ENCODE data around the gene ARHGEF33. TPM values are rescaled to one million over a fixed set of nuclear protein-coding genes. Genes with fewer than 3 reads are reported as not detected.

Gene ARHGEF33
- polyA plus RNA-seq, 1 of the 3 experiments (the other 2 are of a cell fraction) = 0.25 TPM

DNA sequence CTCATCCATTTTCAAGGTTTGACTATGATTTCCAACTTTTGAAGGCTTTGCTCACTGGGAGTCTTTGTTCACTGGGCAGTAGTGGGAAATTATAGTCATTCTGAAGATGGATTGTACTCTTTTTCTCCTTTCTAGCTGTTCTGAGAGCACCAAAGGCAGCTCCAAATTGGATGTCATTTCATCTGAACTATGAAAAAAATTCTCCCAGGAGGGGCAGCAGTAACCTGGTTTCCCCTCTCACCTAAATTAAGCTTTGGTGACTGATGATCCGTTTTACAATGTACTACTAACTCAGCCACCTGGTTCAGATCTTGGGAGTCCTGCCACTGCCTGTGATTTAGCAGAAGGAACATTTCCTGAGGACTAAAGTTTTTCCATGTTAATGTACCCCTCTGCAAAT is 17.6 kb downstream of the ARHGEF33 start:
- no peaks in the 10 kb centered on the region for H3F3A ChIP-seq (replicated peaks; ENCODE audit: insufficient read depth)
- H2AFZ ChIP-seq (ENCODE audit: low read depth) = no peak overlapping the region
- H3K4me3 ChIP-seq (ENCODE audit: low read depth in 2 of 2, low read length in 1 of 2) = no peak overlapping the region
- DNase-seq = no peak
- no peaks in the 10 kb centered on the region for H4K20me1 ChIP-seq (ENCODE audit: insufficient read depth)
- no peak overlapping the region for H3K9ac ChIP-seq
- H3K36me3 ChIP-seq (replicated peaks in 1 of 2; ENCODE audit: control insufficient read depth in 1 of 2, insufficient read depth in 2 of 2, low read length in 1 of 2) = no peaks in the 10 kb centered on the region
- H3K27ac ChIP-seq (ENCODE audit: low read depth in 2 of 2, low read length in 1 of 2) = no peak overlapping the region
- peaks cover 0 to 17% of the 10 kb centered on the region in 2 experiments; a peak in 1 of 4 replicates for H3K4me1 ChIP-seq (ENCODE audit: control insufficient read depth in 1 of 2, insufficient read depth in 2 of 2, low read depth in 1 of 2, low read length in 1 of 2)
- no peaks in the 10 kb centered on the region for H3K9me3 ChIP-seq
- H3K4me2 ChIP-seq = no peak overlapping the region
- no peaks in the 10 kb centered on the region for H3K9me2 ChIP-seq
- no peaks in the 10 kb centered on the region for H3K79me2 ChIP-seq (ENCODE audit: insufficient read depth)
- no peaks in the 10 kb centered on the region for H3K27me3 ChIP-seq (ENCODE audit: insufficient read depth)
- 54% methylated on average over 1 of the region's 1 CpG for WGBS (ENCODE audit: low lambda C conversion rate)
- ChIA-PET POLR2A (no interaction called here), CTCF (no interaction called here)
- TF ChIP-seq, protein P1, sequence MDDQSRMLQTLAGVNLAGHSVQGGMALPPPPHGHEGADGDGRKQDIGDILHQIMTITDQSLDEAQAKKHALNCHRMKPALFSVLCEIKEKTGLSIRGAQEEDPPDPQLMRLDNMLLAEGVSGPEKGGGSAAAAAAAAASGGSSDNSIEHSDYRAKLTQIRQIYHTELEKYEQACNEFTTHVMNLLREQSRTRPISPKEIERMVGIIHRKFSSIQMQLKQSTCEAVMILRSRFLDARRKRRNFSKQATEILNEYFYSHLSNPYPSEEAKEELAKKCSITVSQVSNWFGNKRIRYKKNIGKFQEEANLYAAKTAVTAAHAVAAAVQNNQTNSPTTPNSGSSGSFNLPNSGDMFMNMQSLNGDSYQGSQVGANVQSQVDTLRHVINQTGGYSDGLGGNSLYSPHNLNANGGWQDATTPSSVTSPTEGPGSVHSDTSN (IDR thresholded peaks at IDR 0.05) = no peak
- TF ChIP-seq TEAD4 (IDR thresholded peaks at IDR 0.05; ENCODE audit: borderline replicate concordance, insufficient read depth) (no peak), MEF2A (IDR thresholded peaks at IDR 0.05; ENCODE audit: borderline replicate concordance, low read depth) (no peak), NRF1 (IDR thresholded peaks at IDR 0.05; ENCODE audit: low read depth, low read length) (no peak), CHD2 (IDR thresholded peaks at IDR 0.05; ENCODE audit: low read length, partially characterized antibody) (no peak), RCOR1 (IDR thresholded peaks at IDR 0.05; ENCODE audit: low read length) (no peak), TCF12 (IDR thresholded peaks at IDR 0.05) (no peak), USF2 (IDR thresholded peaks at IDR 0.05; ENCODE audit: borderline replicate concordance, low read depth, low read length) (no peak), JUND (IDR thresholded peaks at IDR 0.05) (no peak), RXRA (IDR thresholded peaks at IDR 0.05; ENCODE audit: borderline replicate concordance, low read depth) (no peak)
- TF ChIP-seq, protein P2, sequence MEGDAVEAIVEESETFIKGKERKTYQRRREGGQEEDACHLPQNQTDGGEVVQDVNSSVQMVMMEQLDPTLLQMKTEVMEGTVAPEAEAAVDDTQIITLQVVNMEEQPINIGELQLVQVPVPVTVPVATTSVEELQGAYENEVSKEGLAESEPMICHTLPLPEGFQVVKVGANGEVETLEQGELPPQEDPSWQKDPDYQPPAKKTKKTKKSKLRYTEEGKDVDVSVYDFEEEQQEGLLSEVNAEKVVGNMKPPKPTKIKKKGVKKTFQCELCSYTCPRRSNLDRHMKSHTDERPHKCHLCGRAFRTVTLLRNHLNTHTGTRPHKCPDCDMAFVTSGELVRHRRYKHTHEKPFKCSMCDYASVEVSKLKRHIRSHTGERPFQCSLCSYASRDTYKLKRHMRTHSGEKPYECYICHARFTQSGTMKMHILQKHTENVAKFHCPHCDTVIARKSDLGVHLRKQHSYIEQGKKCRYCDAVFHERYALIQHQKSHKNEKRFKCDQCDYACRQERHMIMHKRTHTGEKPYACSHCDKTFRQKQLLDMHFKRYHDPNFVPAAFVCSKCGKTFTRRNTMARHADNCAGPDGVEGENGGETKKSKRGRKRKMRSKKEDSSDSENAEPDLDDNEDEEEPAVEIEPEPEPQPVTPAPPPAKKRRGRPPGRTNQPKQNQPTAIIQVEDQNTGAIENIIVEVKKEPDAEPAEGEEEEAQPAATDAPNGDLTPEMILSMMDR (IDR thresholded peaks at IDR 0.05) = no peak

DNA sequence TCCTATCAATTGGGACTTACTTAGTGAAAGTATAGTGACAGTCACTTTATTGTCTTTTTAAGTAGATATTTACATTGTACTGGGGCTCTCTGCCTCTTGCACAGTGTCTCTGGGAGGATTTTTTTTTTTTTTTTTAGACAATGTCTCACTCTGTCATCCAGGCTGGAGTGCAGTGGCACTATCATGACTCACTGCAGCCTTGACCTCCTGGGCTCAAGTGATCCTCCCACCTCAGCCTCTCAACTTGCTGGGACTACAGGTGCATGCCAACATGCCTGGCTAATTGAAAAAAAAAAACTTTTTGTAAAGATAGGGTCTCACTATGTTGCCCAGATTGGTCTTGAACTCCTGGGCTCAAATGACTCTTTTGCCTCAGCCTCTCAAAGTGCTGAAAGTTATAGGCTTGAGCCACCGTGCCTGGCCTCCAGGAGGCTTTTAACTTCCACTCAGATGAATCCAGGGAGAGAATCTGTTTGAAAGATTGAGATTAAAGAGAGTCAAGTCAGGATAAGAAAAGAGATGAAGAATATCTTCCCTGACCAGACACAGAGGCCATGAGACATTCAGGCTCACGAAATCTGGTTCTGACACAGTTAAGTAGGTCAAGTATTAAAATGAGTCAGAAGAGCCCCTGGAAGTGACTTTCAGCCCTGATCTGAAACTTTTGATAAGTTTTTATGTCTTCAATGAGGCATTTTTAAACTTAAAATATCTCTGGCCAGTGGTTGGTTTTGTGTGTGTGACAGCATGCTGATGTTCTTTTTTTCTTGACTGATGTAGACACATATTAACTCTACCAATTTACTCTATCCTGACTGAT is 18.3 kb downstream of the ARHGEF33 start:
- no peak overlapping the region for H3K4me2 ChIP-seq
- H3K9me3 ChIP-seq = no peaks in the 10 kb centered on the region
- no peaks in the 10 kb centered on the region for H3K36me3 ChIP-seq (replicated peaks in 1 of 2; ENCODE audit: control insufficient read depth in 1 of 2, insufficient read depth in 2 of 2, low read length in 1 of 2)
- H3F3A ChIP-seq (replicated peaks; ENCODE audit: insufficient read depth) = no peaks in the 10 kb centered on the region
- no peak for TF ChIP-seq MXI1 (IDR thresholded peaks at IDR 0.05; ENCODE audit: low read depth, low read length)
- no peak for TF ChIP-seq REST (IDR thresholded peaks at IDR 0.05; ENCODE audit: low read depth, low read length)
- TF ChIP-seq SIN3A (IDR thresholded peaks at IDR 0.05; ENCODE audit: borderline replicate concordance, low read depth, low read length) = no peak
- TF ChIP-seq RXRA (IDR thresholded peaks at IDR 0.05; ENCODE audit: borderline replicate concordance, low read depth) = no peak
- no peak for TF ChIP-seq RAD21 (IDR thresholded peaks at IDR 0.05; ENCODE audit: low read length)
- TF ChIP-seq MAX (IDR thresholded peaks at IDR 0.05; ENCODE audit: low read depth) = no peak
- no peak for TF ChIP-seq RCOR1 (IDR thresholded peaks at IDR 0.05; ENCODE audit: low read length)
- TF ChIP-seq TEAD4 (IDR thresholded peaks at IDR 0.05; ENCODE audit: borderline replicate concordance, insufficient read depth) = no peak
- TF ChIP-seq FOSL2 (IDR thresholded peaks at IDR 0.05; ENCODE audit: borderline replicate concordance, low read depth) = no peak
- H3K27me3 ChIP-seq (ENCODE audit: insufficient read depth) = no peaks in the 10 kb centered on the region
- H3K79me2 ChIP-seq (ENCODE audit: insufficient read depth) = no peaks in the 10 kb centered on the region
- peaks cover 0 to 17% of the 10 kb centered on the region in 2 experiments; a peak in 1 of 4 replicates for H3K4me1 ChIP-seq (ENCODE audit: control insufficient read depth in 1 of 2, insufficient read depth in 2 of 2, low read depth in 1 of 2, low read length in 1 of 2)
- ChIA-PET POLR2A (no interaction called here), CTCF (no interaction called here)
- no peak overlapping the region for H2AFZ ChIP-seq (ENCODE audit: low read depth)
- H4K20me1 ChIP-seq (ENCODE audit: insufficient read depth) = no peaks in the 10 kb centered on the region
- DNase-seq = no peak
- WGBS (ENCODE audit: low lambda C conversion rate) = 83% methylated on average over 2 of the region's 2 CpGs
- no peak overlapping the region for H3K4me3 ChIP-seq (ENCODE audit: low read depth in 2 of 2, low read length in 1 of 2)
- no peak overlapping the region for H3K27ac ChIP-seq (ENCODE audit: low read depth in 2 of 2, low read length in 1 of 2)
- no peak overlapping the region for H3K9ac ChIP-seq
- no peaks in the 10 kb centered on the region for H3K9me2 ChIP-seq

Measured in SK-N-SH (cell line).